CD4-positive, alpha-beta T cell treated with Interleukin-21 for 1 hour (primary cell): ENCODE results near the gene PGM1.
A peak's percentile ranks its signal among the peaks of the same experiment; 100 is the strongest.
"Not testable (repeated sequence)": the region's sequence is repeated elsewhere in the genome, so short reads cannot be mapped to it uniquely, and the experiment has no call there.

Source experiments
- DNase-seq: peaks from one replicate; pipeline ENCODE4 v3.0.0-alpha.2; 2020

PGM1 gene

DNA sequence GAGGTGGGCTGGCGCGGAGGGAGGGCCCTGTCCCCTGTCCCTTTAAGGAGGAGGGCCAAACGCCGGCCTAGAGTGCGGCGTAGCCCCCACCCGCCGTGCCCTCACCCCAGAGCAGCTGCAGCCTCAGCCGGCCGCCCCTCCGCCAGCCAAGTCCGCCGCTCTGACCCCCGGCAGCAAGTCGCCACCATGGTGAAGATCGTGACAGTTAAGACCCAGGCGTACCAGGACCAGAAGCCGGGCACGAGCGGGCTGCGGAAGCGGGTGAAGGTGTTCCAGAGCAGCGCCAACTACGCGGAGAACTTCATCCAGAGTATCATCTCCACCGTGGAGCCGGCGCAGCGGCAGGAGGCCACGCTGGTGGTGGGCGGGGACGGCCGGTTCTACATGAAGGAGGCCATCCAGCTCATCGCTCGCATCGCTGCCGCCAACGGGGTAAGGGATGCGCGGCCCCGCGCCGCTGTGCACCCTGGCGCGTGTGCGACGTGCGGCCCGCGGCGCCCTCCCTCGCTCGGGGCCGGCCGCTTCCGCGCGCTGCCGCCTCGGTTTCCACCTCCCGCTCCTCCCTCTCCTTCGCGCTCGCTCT lies at the start of gene PGM1:
PGM1 (plus strand) TSS at position 109 of the 583 bp plus-strand sequence; CDS start at position 187, 78 bp downstream.
- DNase-seq: peak; percentile 72

- DNase-seq: no peak
Observed at GRCh38 chr1:63545780-63546179, 47.4 kb upstream of the PGM1 start.

DNA sequence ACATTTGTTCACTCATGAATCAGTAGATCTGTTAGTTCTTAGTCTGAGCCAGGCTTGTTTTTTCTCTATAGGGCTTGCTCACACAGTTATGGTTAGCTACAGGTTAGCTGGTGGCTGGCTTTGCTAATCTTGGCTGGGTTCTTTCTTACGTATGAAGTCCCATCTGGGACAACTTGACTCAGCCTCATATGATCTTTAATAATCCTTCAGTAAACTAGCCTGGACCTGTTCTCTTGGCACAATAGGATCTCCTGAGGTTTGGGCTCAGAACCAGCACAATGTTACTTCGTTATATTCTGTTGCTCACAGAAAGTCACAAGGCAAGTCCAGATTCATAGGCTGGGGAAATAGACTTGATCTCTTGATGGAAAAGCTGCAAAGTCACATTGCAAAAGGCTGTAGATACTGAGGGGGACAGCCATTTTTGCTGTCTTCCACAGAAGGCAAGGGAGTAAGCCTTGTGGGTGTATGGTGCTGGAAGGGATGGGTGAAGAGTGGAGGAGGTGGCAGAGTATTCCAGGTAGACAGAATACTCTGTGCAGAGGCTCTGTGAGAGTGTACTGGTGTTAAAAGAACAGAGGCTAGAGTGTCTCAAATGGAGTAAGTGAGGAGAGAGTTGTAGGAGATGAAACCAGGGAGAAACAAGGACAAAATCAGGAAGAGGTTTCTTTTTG lies 45.5 kb upstream of the PGM1 start:
- no peak for DNase-seq

DNA sequence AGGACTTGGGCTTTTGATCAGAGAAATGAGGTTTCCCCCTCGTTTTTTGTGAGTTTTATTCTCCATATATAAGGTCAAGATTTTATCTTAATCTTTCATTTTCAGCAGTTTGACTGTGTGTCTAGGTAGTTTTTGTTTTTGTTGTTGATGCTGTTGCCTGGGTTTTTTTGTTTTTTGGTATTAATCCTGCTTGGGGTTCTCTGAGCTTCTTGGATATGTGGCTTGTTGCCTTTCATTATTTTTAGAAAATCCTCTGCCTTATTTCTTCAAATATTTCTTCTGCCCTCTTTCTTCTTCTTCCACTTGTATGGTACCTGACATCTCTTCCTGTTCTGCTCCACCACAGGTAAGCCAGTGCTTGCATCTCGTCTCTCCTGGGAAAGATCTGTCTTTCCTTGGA lies 44.9 kb upstream of the PGM1 start:
- DNase-seq: no peak

- DNase-seq: peak; percentile 22
Observed at GRCh38 chr1:63548877-63549276, 44.3 kb upstream of the PGM1 start.

GRCh38 chr1:63555480-63555879 lies 37.7 kb upstream of the PGM1 start:
- DNase-seq: no peak

DNA sequence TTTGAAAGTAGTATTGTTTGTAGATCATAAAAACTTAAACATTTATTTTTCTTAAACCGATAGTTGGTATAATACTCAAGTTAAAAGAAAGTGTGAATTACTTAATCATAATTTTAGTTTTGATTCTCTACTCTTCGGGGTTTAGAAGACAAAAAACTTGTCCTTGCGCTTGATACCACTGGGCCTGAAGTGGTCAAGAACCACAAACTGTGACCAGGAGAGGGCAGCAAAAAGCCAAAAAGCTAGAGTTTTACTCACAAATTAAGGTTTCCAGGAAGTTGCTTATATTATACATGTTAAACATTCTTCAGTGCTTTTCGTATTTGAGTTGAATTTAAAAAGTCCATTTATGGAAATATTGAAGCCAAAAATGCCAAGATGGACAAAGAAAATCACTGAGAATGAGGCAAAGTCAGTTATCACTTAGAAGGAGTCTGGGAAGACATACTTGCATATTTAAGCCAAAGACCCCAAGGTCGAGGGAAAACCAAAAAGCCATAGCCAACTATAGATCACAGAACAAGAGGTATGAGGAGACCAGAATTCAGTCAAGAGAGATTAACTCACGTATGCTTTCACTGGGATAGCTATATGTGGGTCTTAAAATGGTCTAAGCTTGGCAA lies 35.7 kb upstream of the PGM1 start:
- DNase-seq: peak; percentile 16

- DNase-seq: no peak
Observed at GRCh38 chr1:63559357-63559756, 33.9 kb upstream of the PGM1 start.

GRCh38 chr1:63563745-63564144 lies 29.5 kb upstream of the PGM1 start:
- no peak for DNase-seq

GRCh38 chr1:63569068-63569467 lies 24.1 kb upstream of the PGM1 start:
- no peak for DNase-seq

GRCh38 chr1:63569640-63570316 lies 23.4 kb upstream of the PGM1 start:
- no peak for DNase-seq

DNA sequence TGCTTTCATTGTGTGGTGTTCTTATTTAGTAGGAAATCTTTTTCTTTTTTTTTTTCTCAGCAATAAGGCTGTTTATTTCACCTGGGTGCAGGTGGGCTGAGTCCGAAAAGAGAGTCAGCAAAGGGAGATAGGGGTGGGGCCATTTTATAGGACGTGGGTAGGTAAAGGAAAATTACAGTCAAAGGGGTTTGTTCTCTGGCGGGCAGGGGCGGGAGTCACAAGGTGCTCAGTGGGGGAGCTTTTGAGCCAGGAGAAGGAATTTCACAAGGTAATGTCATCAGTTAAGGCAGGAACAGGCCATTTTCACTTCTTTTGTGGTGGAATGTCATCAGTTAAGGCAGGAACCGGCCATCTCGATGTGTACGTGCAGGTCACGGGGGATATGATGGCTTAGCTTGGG lies 20.5 kb upstream of the PGM1 start:
- not testable (repeated sequence) for DNase-seq

DNA sequence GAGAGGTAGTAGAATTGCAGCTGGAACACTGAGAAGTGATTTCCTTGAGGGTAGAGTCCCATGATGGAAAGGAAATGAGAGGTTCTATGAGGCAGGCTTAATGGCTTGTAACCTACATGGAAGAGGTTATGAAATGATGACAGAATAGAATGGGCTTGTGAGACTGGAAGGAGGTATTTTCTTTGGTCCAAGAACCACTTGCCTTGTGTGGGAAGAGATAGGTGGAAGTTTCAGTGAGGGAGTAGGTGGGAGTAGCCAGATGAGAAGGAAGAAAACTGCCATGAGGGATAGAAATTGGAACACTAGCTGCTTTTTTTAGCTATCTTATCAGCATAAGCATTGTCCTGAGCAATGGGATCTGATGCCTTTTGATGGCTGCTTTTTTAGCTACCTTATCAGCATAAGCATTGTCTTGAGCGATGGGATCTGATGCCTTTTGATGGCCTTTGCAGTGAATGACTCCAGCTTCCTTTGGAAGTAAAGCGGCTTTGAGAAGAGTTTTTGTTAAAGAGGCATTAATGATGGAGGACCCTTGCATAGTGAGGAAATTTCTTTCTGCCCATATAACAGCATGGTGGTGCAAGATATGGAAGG lies 18.9 kb upstream of the PGM1 start:
- not testable (repeated sequence) for DNase-seq

GRCh38 chr1:63575340-63575826 lies 17.8 kb upstream of the PGM1 start:
- peak; percentile 57 for DNase-seq

DNA sequence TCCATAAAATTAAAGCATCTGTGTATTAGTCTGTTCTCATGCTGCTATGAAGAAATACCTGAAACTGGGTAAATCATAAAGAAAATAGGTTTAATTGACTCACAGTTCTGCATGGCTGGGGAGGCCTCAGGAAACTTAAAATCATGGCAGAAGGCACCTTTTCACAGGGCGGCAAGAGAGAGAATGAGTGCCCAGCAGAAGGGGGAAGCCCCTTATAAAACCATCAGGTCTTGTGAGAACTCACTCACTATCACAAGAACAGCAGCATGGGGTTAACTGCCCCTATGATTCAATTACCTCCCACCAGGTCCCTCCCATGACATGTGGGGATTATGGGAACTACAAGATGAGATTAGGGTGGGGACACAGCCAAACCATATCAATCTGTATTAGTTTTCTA lies 6.9 kb upstream of the PGM1 start:
- DNase-seq: not testable (repeated sequence)

DNA sequence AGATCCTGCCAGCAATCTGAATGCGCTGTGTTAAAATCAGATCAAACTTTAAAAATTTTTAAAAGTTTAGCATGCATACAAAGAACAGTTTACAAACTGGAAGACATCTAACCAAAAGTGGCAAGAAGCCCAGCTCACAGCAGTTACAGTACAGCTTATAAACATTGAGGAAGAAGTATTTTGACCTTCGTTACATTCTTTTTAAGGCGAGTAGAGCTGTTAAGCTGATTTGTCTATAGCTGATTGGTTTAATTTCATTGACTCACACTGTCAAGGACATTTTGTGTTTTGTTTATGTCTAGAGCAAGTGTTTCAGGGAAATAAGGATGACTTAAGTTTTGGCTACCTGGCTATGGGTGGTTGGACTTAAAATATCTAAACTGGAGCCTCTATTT lies 3.0 kb upstream of the PGM1 start:
- DNase-seq: no peak

DNA sequence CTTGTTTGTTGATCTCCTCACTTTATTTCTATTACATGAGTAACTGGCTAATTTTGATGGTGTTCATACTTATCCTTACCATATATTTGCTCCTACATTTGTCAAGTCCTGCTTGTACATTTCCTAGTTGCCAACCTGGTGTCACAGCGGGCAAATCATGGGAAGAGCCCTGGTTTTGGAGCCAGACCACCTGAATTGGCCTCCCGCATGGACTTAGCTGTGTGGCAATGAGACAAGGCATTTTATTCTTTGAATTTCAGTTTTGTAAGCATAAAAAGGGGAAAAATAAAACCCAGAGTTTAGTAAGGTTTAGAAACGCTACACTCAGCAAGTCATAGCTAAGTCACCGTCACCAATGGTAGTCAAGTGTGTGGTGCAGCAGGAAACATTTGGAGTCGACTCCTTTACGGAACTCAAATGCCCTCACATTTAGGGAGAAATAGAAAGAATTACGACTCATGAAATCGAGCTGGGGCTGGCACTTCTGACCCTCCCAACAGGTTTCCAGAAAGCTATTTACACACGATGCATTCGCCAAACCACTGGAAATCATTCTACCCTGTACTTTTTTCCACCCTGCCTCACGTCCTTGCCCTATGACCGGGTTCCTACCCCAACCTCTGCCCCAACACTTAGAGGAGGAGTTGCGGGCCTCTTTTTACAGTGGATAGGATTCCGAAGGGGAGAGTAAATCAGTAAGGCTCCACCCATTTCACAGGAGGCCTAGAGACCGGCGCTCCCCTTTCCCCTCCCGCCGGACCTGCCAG lies 492 bp upstream of the PGM1 start:
- DNase-seq: no peak

GRCh38 chr1:63593886-63594605 lies 835 bp downstream of the PGM1 start:
- DNase-seq: peak; percentile 83

DNA sequence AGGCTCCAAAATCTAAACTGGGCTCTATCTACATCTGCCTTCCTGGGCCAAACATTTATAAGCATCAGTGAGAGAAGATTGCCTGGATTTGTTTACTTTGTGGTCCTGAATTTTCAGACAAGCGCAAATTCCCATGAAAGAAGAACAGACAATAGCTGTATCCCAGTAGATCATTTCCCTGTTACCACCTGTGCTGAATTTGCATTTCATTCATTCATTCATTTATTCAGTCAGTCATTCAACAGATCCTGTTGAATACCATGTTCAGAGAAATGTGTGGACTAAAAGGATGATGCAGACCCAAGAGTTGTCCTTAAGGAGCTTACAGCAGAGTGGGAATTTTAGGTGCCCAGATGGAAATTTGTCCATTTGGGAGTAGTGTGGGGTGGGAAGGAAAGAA lies 2.2 kb downstream of the PGM1 start:
- DNase-seq: no peak

DNA sequence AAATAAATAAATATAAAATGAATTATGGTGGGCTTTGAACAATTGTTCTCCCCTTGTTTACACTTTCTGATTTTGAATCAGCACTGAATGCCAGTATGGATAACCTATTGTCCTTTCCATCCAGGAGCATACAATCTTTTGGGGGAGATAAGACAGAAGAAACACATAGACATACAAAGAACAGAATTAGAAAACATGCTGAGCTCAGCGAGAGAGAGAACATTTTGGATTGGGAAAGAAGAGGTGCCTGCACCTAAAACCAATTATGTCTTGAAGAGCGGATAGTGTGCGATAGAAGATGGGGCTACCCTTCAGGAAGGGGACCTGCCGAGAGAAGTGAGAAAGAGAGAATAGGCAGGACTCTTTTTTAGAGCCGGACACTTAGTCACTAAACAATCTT lies 6.6 kb downstream of the PGM1 start:
- no peak for DNase-seq

- no peak for DNase-seq
Observed at GRCh38 chr1:63600248-63600647, 7.0 kb downstream of the PGM1 start.

DNA sequence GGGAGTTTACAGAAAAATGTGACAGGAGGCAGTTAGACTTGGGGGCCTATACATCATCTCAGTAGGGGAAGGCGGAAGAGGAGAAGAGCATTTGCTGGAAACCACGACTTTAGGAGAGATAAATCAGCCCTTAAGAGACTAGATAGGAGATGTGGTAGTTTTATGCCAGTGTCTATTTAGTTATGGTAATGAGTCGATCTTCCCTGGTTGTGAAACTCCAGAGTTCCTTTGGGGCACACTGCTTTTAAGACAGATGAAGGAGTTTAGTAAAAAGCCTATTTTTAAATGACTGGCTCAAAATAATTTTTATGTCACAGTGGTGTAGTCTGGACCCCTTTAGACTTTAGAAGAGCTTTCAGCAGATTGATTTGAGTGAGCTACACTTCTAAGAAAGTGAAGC lies 7.8 kb downstream of the PGM1 start:
- no peak for DNase-seq
